Activated T-cell treated with anti-CD3 and anti-CD28 coated beads, Interleukin-2, amount 50 U/mL, for 24 hours (primary cell): ENCODE measurements around the gene NOP56.
"Not testable (repeated sequence)": the region's sequence is repeated elsewhere in the genome, so short reads cannot be mapped to it uniquely, and the experiment has no call there.

ENCODE experiments used
- DNase-seq: peaks from one replicate; pipeline ENCODE4 v3.0.0-alpha.2; 2020
- H3K27ac Mint-ChIP-seq: 2 replicates; pipeline ENCODE4 v1.8.0; 2020; ENCODE audit warnings: mild to moderate bottlenecking, mixed read lengths
- H3K27me3 Mint-ChIP-seq: 2 replicates; pipeline ENCODE4 v1.8.0; 2020; ENCODE audit warnings: mixed read lengths
- H3K36me3 Mint-ChIP-seq: 2 replicates; pipeline ENCODE4 v1.8.0; 2020; ENCODE audit warnings: low read depth, mixed read lengths
- H3K4me1 Mint-ChIP-seq: 2 replicates; pipeline ENCODE4 v1.8.0; 2020; ENCODE audit warnings: low read depth, mixed read lengths
- H3K4me3 Mint-ChIP-seq: 2 replicates; pipeline ENCODE4 v1.8.0; 2020; ENCODE audit warnings: mild to moderate bottlenecking, moderate library complexity, mixed read lengths
- H3K9me3 Mint-ChIP-seq: 2 replicates; pipeline ENCODE4 v1.8.0; 2020; ENCODE audit warnings: mixed read lengths

Gene NOP56

GRCh38 chr20:2688041-2688591 is 35.7 kb downstream of the NOP56 start:
- peak; percentile 83 for DNase-seq
- H3K36me3 Mint-ChIP-seq = no peaks in the 10 kb centered on the region
- no peaks in the 10 kb centered on the region for H3K9me3 Mint-ChIP-seq
- H3K4me3 Mint-ChIP-seq = peak overlapping the region; percentile 36
- peaks cover 22% of the 10 kb centered on the region for H3K27me3 Mint-ChIP-seq
- H3K4me1 Mint-ChIP-seq = peaks cover 20% of the 10 kb centered on the region
- no peak overlapping the region for H3K27ac Mint-ChIP-seq

GRCh38 chr20:2690213-2690612 is 37.8 kb downstream of the NOP56 start:
- peaks cover 33% of the 10 kb centered on the region for H3K27me3 Mint-ChIP-seq
- H3K27ac Mint-ChIP-seq = no peak overlapping the region

GRCh38 chr20:2690718-2691117 is 38.3 kb downstream of the NOP56 start:
- H3K4me1 Mint-ChIP-seq = peaks cover 20% of the 10 kb centered on the region
- H3K9me3 Mint-ChIP-seq = no peaks in the 10 kb centered on the region
- H3K27ac Mint-ChIP-seq = no peak overlapping the region
- H3K4me3 Mint-ChIP-seq = peak overlapping the region; percentile 76
- DNase-seq = no peak
- H3K36me3 Mint-ChIP-seq = no peaks in the 10 kb centered on the region
- peaks cover 38% of the 10 kb centered on the region for H3K27me3 Mint-ChIP-seq

More at GRCh38 chr20:2690213-2690612, 37.8 kb downstream of the NOP56 start:
- Mint-ChIP-seq H3K4me1 (peaks cover 20% of the 10 kb centered on the region), H3K9me3 (no peaks in the 10 kb centered on the region), H3K36me3 (no peaks in the 10 kb centered on the region), H3K4me3 (no peak overlapping the region)
- no peak for DNase-seq

- peak overlapping the region; percentile 76 for H3K4me3 Mint-ChIP-seq
- H3K27me3 Mint-ChIP-seq = peaks cover 42% of the 10 kb centered on the region
- no peak overlapping the region for H3K27ac Mint-ChIP-seq
- DNase-seq = no peak
- no peaks in the 10 kb centered on the region for H3K9me3 Mint-ChIP-seq
- H3K4me1 Mint-ChIP-seq = peaks cover 20% of the 10 kb centered on the region
- H3K36me3 Mint-ChIP-seq = no peaks in the 10 kb centered on the region
Observed at GRCh38 chr20:2691127-2691526, 38.7 kb downstream of the NOP56 start.

DNA sequence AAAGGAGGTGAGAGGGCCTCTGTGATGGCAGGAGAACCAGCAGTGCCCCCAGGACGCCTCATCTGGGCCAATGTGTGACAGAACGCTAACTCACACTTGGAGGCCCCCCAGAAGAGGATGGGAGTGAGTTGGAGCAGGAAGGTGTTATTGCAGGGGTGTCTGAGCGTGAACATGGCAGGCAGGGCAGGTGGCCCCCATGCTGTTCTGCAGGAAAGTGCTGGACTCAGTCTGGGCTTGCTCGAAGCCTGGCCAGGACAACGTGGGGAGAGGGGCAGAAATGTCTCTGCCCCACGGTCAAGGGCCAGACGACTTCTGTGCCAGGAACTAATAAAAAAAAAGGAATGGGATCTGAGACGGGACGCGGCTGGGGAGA is 39.2 kb downstream of the NOP56 start:
- Mint-ChIP-seq H3K27ac (peak overlapping the region; percentile 70), H3K9me3 (no peaks in the 10 kb centered on the region), H3K27me3 (peaks cover 46% of the 10 kb centered on the region)

DNA sequence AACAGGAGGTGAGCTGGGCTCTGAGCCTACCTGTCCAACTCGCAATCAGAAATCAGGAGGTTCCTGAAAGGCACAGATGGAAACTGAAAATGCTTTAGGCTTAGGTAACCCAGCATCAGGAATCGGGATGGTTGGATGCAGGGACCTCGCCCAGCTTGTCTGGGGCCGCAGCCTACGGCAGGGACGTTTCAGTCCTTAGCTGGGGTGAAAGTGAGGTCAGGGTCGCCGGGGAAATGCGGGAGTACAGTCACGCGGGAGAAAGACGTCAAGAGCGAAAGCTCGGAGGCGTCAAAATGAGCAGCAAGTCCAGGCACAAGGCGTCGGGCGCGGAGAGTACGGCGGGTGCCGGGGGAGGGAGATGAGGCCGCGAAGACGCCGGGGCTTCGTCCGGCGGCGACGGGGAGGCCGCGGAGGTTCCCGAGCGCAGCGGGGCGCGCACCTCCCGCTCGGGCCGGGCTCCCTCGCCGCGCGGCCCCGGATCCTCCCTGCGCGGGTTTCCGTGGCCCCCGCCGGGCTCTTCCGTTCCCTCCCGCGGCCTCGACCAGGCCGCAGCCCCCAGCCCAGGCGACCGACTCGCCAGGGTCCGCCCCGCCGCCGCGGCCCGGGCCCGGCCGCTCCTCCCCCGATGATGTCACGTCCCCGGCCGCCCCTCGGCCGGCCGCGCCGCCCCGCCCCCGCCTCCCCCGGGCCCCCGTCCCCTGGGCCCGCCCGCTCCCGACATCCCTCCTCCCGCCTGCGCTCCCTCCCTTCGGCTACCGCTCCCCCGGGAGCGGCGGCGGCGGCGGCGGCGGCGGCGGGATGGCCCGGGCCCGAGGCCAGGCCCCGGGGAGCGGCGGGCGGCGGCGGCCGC is 39.8 kb downstream of the NOP56 start, which contains the start of gene EBF4:
EBF4 (plus strand) TSS at position 745 of the 850 bp plus-strand sequence. CDS start 866 bp downstream, outside the sequence.
- Mint-ChIP-seq H3K4me3 (peak within 1 kb of the TSS; percentile 76), H3K27me3 (peaks cover 50% of the 10 kb centered on the region), H3K36me3 (no peaks in the 10 kb centered on the region), H3K27ac (peak within 1 kb of the TSS; percentile 70), H3K9me3 (no peaks in the 10 kb centered on the region), H3K4me1 (peaks cover 20% of the 10 kb centered on the region)
- peak; percentile 52 for DNase-seq

More for the DNA sequence above, 39.2 kb downstream of the NOP56 start:
- Mint-ChIP-seq H3K4me1 (peaks cover 20% of the 10 kb centered on the region), H3K4me3 (peak overlapping the region; percentile 76), H3K36me3 (no peaks in the 10 kb centered on the region)
- DNase-seq = no peak

DNA sequence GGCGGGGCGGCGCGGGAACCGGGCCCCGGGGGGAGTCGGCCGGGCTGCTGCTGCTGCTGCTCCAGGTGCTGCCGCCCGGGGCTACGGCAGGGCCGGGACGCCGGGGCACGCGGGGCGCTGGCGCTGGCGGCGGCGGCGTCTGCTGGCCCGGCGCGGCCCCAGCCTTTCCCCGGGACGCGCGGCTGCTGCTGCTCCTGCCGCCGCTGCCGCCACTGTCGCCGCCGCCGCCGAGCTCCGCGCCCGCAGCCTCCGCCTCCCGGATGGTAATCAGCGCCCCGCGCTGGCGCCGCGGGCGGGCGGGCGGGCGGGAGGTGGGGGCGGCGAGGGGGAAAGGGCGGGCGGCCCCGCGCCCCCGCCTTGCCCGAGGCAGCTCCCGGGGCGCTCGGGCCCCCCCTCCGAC is 40.5 kb downstream of the NOP56 start:
- peaks cover 50% of the 10 kb centered on the region for H3K27me3 Mint-ChIP-seq
- no peak overlapping the region for H3K4me3 Mint-ChIP-seq
- H3K27ac Mint-ChIP-seq = no peak overlapping the region
- H3K4me1 Mint-ChIP-seq = peaks cover 15% of the 10 kb centered on the region
- DNase-seq = no peak
- H3K9me3 Mint-ChIP-seq = no peaks in the 10 kb centered on the region
- no peaks in the 10 kb centered on the region for H3K36me3 Mint-ChIP-seq

DNA sequence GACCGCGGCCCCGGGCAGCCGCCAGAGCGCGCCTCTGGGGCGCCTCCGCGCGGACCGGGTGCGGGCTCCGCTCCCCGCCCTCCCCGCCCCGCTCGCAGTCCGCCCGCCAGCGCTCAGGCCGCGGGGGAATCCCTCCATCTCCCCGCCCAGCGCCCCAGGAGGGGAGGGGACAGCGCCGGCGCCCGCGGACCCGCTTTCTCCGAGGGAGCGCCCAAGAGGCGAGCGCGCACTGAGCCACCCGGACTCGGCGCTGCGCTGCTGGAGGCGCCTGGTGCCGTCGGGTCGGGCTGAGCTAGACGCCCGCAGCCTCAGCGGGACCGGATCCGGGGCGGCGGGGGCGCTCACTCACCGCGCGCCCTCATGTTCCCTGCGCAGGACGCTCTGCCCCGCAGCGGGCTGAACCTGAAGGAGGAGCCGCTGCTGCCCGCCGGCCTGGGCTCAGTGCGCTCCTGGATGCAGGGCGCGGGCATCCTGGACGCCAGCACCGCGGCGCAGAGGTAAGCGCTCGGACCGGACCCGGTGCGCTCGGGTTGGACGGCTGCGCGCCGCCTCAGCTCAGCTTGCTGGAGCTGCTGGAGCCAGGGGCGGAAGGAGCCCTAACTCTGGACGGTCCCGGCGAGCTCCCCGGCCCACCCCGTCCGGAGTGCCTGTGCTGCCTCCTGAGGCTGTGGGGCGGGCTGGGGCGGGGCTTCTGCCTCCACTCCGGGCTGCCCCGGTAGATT is 41.0 kb downstream of the NOP56 start:
- DNase-seq = peak; percentile 66
- peaks cover 9% of the 10 kb centered on the region for H3K4me1 Mint-ChIP-seq
- H3K27ac Mint-ChIP-seq = no peak overlapping the region
- H3K4me3 Mint-ChIP-seq = peak overlapping the region; percentile 8
- no peaks in the 10 kb centered on the region for H3K9me3 Mint-ChIP-seq
- no peaks in the 10 kb centered on the region for H3K36me3 Mint-ChIP-seq
- peaks cover 50% of the 10 kb centered on the region for H3K27me3 Mint-ChIP-seq

GRCh38 chr20:2694008-2694471 is 41.6 kb downstream of the NOP56 start:
- Mint-ChIP-seq H3K27me3 (peaks cover 50% of the 10 kb centered on the region), H3K4me1 (peaks cover 9% of the 10 kb centered on the region), H3K9me3 (no peaks in the 10 kb centered on the region), H3K36me3 (no peaks in the 10 kb centered on the region), H3K4me3 (peak overlapping the region; percentile 18), H3K27ac (no peak overlapping the region)
- no peak for DNase-seq

DNA sequence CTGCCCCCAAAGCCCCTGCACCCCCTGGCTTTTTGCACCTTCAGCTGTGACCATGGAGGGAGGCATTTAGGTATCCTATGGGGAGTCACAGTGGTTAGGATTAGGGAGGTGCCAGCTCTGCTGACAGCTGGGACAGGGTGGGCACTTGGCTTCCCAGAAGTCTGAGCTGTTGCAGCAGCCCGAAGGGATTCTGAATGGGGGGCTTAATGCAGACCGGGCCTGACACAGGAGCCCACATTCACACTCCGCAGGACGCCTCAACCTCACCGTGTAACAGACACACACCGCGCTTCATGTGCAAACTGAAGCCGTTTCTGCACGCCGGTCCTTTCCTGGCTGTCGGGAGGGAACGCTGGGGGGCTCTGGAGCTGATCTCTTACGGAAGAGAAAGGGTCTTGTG is 42.1 kb downstream of the NOP56 start:
- Mint-ChIP-seq H3K4me3 (no peak overlapping the region), H3K27ac (no peak overlapping the region), H3K27me3 (peaks cover 50% of the 10 kb centered on the region), H3K36me3 (no peaks in the 10 kb centered on the region), H3K4me1 (peaks cover 9% of the 10 kb centered on the region), H3K9me3 (no peaks in the 10 kb centered on the region)
- no peak for DNase-seq

- Mint-ChIP-seq H3K27me3 (peaks cover 47% of the 10 kb centered on the region), H3K4me1 (peaks cover 9% of the 10 kb centered on the region), H3K9me3 (no peaks in the 10 kb centered on the region), H3K36me3 (no peaks in the 10 kb centered on the region), H3K27ac (no peak overlapping the region), H3K4me3 (no peak overlapping the region)
- peak; percentile 21 for DNase-seq
Observed at GRCh38 chr20:2695206-2695983, 43.0 kb downstream of the NOP56 start.

DNA sequence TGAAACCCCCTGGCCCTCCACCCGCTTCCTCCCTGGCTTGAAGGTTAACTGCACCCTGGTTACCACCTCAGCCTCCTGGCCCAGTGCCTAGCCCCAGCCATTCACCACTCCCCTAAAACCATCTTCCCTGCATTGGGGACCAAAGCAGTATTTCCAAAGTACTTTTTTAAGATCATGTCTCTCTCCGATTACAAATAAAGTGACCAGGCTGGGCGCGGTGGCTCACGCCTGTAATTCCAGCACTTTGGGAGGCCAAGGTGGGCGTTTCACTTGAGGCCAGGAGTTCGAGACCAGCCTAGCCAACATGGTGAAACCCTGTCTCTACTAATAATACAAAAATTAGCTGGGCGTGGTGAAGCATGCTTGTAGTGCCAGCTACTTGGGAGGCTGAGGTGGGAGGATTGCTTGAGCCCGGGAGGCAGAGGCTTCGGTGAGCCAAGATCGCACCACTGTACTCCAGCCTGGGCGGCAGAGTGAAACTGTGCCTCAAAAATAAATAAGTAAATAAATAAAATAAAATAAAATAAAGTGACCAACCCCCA is 43.6 kb downstream of the NOP56 start:
- H3K27ac Mint-ChIP-seq, H3K9me3 Mint-ChIP-seq, H3K4me3 Mint-ChIP-seq, H3K4me1 Mint-ChIP-seq, H3K36me3 Mint-ChIP-seq: not testable (repeated sequence)
- H3K27me3 Mint-ChIP-seq = peaks cover 43% of the 10 kb centered on the region
- DNase-seq = peak; percentile 2

DNA sequence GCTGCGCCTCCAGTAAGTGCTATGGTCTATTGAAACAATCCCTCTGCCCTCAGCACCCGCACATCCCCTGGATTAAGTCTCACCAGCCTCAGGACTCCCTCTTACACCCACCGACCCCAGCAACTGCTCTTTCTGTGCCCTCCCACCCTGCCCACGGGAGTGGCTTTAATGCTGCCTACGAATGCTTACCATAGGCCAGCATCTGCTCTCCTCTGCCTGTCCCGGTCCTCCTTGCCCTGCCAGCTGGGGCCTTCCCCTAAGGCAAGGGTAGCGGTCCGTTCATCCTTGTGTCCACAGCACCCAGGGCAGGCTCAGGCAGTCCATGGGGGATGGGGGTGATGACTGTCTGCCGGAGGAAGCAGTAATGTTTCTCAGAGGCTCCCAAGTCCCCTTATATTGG is 44.2 kb downstream of the NOP56 start:
- Mint-ChIP-seq H3K4me1 (peaks cover 6% of the 10 kb centered on the region), H3K27ac (no peak overlapping the region), H3K36me3 (no peaks in the 10 kb centered on the region), H3K27me3 (peaks cover 37% of the 10 kb centered on the region), H3K9me3 (no peaks in the 10 kb centered on the region), H3K4me3 (no peak overlapping the region)
- peak; percentile 6 for DNase-seq

- Mint-ChIP-seq H3K9me3 (no peaks in the 10 kb centered on the region), H3K27ac (no peak overlapping the region), H3K4me1 (no peaks in the 10 kb centered on the region), H3K36me3 (no peaks in the 10 kb centered on the region), H3K27me3 (peaks cover 31% of the 10 kb centered on the region), H3K4me3 (no peak overlapping the region)
- peak; percentile 22 for DNase-seq
Observed at GRCh38 chr20:2697768-2698167, 45.3 kb downstream of the NOP56 start.
